Activated CD4-positive, alpha-beta T cell treated with anti-CD3 and anti-CD28 coated beads for 24 hours (primary cell): Measurements from ENCODE around the gene EEFSEC.

Source experiments
- DNase-seq, 2 donors: peaks; one replicate each; pipeline ENCODE4 v3.0.0-alpha.2; 2020; ENCODE audit warnings: low read depth in 2 of 2

Gene EEFSEC

GRCh38 chr3:128351546-128351945 is 198.3 kb downstream of the EEFSEC start:
- no peak for DNase-seq

GRCh38 chr3:128352326-128352725 is 199.0 kb downstream of the EEFSEC start:
- no peak for DNase-seq

- DNase-seq, result no peak
Measured at GRCh38 chr3:128353361-128353965, 200.2 kb downstream of the EEFSEC start.

GRCh38 chr3:128353991-128354687 is 200.9 kb downstream of the EEFSEC start:
- no peak for DNase-seq

- DNase-seq, result no peak
Measured at GRCh38 chr3:128354788-128355542, 201.7 kb downstream of the EEFSEC start.

GRCh38 chr3:128355543-128355919 is 202.2 kb downstream of the EEFSEC start:
- no peak for DNase-seq

- DNase-seq, result no peak
Measured at GRCh38 chr3:128356822-128357221, 203.5 kb downstream of the EEFSEC start.

- DNase-seq, result no peak
Measured at GRCh38 chr3:128357538-128357937, 204.3 kb downstream of the EEFSEC start.

GRCh38 chr3:128358156-128358895 is 205.0 kb downstream of the EEFSEC start:
- DNase-seq, result no peak

GRCh38 chr3:128359060-128359664 is 205.9 kb downstream of the EEFSEC start:
- DNase-seq, result no peak

- no peak for DNase-seq
Measured at GRCh38 chr3:128359846-128360642, 206.8 kb downstream of the EEFSEC start.

- DNase-seq, result no peak
Measured at GRCh38 chr3:128360705-128361271, 207.5 kb downstream of the EEFSEC start.

GRCh38 chr3:128362026-128362965 is 209.0 kb downstream of the EEFSEC start:
- DNase-seq, result no peak

GRCh38 chr3:128364291-128364690 is 211.0 kb downstream of the EEFSEC start:
- DNase-seq, result no peak

- DNase-seq, result no peak
Measured at GRCh38 chr3:128364808-128365360, 211.6 kb downstream of the EEFSEC start.

GRCh38 chr3:128366136-128366535 is 212.9 kb downstream of the EEFSEC start:
- no peak for DNase-seq

- no peak for DNase-seq
Measured at GRCh38 chr3:128366652-128367051, 213.4 kb downstream of the EEFSEC start.

GRCh38 chr3:128367221-128367620 is 213.9 kb downstream of the EEFSEC start:
- DNase-seq, result no peak

- no peak for DNase-seq
Measured at GRCh38 chr3:128367761-128368160, 214.5 kb downstream of the EEFSEC start.
